GM19455 (cell line): ENCODE measurements around the gene SEMA7A.

ENCODE experiments used
- ATAC-seq: cut with Tn5 transposase; IDR thresholded peaks from one replicate; pipeline ENCODE4 v1.9.1; 2021; ENCODE audit not compliant: unreplicated experiment

SEMA7A gene

GRCh38 chr15:74418575-74419338 is 15.0 kb downstream of the SEMA7A start:
- no peak for ATAC-seq

DNA sequence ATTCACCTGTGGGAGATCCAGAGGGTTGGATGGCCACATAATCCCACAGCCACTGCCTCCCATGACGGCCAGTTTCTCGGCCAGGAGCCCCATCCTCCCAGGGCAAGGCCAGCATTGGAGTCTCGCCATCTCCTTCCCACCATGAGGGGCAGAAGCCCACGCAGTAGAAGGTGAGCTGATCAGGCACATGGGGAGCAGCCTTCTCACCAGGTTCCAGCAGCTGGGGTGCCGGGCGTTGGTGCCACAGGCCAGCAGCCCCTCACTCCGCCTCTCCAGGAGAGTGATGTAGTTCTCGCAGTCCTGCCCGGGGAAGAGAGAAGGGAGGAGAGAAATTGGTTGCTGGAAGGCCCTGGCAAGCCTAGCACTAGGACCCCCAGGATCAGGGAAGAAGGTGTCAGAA is 16.1 kb downstream of the SEMA7A start:
- ATAC-seq = no peak

GRCh38 chr15:74417225-74417624 is 16.5 kb downstream of the SEMA7A start:
- ATAC-seq = no peak

- no peak for ATAC-seq
Observed at GRCh38 chr15:74415966-74416916, 17.5 kb downstream of the SEMA7A start.

DNA sequence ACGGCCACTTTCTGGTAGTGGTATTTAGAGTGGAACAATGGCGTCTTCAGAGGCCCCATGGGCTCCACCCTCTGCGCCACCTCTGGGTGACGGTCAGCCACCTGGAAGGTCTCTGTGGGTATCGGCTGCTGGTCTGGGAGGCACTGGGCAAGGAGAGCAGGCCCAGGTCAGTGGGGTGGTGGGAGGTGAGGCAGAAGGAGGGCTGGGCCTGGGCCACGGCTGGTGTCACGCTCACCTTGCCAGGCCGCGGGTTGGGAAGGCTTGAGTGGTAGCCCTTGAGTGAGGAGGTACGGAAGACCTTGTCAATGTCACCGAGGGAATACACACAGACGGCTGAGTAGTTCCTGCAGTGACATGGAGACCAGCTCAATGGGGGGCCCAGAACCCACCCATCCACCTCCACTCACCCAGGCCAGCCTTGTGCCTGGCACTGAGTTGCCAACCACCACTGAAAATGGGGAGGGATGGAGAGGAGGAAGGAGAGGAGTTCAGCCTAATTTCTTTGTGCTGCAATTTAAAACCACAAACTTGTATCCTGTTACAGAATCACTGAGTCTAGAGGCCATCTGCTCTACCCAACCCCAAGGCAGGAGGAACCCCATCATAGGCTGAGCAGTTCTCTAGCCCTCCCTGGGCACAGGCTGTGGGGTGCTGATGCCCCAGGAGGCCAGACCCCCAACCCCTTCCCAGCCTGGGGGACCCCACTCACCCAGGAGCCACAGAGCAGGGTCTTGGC is 19.0 kb downstream of the SEMA7A start:
- ATAC-seq = no peak

DNA sequence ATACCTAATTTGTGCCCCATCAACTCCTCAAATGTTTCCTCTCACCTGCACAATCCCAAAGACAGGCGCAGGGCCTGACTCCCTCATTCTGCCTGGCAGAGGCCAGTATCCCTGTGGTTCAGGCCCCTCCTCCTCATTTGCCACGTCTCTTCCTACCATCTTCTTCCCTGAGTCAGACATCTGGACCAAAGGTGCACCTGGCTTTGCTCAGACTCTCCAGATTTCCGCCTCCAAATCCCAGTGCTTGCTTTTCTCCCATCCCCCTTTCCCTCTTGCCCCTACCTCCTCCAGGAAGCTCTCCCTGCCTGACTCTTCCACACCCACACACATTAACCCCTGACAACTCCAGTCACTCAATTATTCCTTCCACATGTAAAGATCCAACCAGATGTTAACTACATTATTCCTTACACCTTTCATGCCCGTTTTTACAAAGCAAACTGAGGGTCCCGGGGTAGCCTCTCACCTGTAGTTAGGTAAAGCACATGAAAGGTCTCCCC is 19.6 kb downstream of the SEMA7A start:
- no peak for ATAC-seq

DNA sequence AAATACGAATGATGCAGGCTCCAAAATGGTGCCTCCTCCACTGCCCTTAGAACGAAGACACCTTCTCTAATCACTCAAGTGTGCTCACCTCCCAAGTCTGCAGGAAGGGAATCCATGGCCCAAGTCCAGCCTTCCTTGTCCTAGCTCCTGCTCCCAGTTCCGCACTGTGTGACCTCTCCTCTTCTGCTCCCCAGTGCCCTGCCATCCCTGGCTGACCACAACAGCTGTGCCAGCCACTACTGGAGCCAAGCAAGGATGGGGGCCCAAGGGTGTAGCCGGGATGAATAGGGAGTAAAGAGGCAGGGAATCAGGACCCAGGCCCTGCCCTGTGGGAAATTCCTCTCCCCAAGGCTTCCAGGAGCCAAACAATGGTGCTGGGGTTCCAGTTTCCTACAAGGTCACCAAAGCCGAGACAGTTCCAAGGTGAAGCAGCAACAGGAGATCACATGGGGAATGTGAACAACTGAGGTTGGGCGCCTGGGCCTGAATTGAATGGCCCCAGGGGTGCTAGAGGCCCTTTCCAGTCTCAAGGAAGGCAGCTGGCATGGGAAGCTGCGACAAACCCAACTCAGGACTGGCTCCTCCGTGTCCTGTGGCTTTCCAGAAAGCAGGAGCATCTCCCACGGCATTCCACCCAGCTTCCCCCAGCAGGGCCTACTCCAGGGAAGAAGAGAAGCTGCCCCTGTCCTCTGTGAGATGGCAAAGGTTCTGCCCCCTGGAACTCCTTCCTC is 20.2 kb downstream of the SEMA7A start:
- ATAC-seq = no peak

GRCh38 chr15:74412159-74412558 is 21.6 kb downstream of the SEMA7A start:
- no peak for ATAC-seq

DNA sequence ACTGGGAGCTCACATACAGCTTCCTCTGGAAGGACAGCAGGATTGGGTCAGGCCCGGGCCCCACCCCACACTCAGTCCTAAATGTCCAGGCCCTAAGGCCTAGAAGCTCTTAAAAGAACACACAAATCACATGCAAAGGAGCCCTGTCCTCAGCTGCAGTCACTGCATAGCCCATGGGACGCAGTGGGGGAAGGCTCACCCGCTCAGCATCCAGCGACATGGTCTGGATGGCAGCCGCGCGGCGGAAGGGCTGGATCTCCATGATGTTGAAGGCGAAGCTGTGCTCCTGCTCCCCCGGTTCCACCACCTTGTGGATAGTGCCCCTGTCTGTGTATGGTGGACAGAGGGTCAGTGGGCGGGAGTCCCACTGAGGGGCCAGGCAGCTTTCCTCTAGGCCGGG is 22.1 kb downstream of the SEMA7A start:
- no peak for ATAC-seq

- ATAC-seq = no peak
Observed at GRCh38 chr15:74410502-74410901, 23.3 kb downstream of the SEMA7A start.

GRCh38 chr15:74409225-74409624 is 24.5 kb downstream of the SEMA7A start:
- no peak for ATAC-seq

GRCh38 chr15:74408815-74409214 is 24.9 kb downstream of the SEMA7A start:
- ATAC-seq = no peak

GRCh38 chr15:74408385-74408784 is 25.4 kb downstream of the SEMA7A start:
- ATAC-seq = no peak

DNA sequence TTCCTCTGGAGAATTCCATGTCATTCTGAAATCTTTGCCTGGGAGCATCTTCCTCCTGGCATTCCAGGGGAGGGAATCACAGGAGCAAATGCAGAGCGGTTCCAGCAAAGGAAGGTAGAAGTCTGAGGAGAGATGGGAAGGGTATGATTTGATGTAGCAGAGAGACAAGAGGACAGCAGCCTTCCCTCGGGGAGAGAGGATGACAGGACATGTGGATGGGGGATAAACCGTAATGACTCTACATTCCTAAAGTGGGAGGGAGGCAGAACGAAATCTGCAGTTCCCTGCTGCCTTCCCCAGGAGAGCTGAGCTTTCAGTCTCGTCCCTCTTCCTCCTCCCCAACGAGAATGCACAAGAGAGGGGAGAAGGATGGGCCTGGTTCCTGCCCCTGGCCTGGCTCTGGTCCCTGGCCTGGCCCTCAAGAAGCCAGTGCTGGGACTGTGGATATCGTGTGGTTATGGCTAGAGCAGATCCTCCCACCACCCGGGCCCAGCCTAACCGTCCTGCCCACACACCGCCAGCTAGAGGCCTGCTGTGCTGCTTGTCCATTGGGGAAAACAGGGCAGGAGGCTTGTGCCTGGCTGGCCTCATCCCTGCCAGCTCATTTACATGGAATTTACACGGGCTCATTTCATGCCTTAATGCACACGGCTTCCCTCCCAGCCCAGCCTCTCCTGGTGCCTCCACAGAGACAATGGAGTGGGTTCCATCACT is 26.6 kb downstream of the SEMA7A start:
- no peak for ATAC-seq

DNA sequence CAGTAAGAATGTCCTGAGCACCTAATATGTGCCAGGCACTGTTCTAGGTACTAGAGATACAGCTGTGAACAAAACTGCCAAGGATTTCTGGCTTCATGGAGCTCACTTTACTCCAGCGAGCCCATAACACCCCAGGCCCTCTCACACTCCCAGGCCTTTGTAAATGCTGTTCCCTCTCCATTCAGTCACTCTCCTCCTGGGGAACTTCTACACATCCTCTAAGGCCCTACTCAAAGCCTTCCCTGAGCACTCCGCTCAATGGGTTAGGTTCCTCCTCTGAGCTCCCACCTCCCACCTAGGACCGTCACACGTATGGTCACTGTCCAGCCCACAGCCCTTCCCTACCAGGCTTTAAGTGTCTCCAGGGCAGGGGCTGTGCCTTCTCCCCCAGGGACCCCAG is 27.2 kb downstream of the SEMA7A start:
- no peak for ATAC-seq

- no peak for ATAC-seq
Observed at GRCh38 chr15:74405823-74406222, 27.9 kb downstream of the SEMA7A start.

- no peak for ATAC-seq
Observed at GRCh38 chr15:74403991-74404563, 29.7 kb downstream of the SEMA7A start.

GRCh38 chr15:74403588-74403919 is 30.2 kb downstream of the SEMA7A start:
- ATAC-seq = no peak

GRCh38 chr15:74402873-74403587 is 30.7 kb downstream of the SEMA7A start:
- ATAC-seq = no peak
